ENCODE data around the gene GRPR. TPM values are rescaled to one million over a fixed set of nuclear protein-coding genes. Genes with fewer than 3 reads are reported as not detected.

GRPR gene
- polyA plus RNA-seq, 3 donors from 2014 or later = not detected

DNA sequence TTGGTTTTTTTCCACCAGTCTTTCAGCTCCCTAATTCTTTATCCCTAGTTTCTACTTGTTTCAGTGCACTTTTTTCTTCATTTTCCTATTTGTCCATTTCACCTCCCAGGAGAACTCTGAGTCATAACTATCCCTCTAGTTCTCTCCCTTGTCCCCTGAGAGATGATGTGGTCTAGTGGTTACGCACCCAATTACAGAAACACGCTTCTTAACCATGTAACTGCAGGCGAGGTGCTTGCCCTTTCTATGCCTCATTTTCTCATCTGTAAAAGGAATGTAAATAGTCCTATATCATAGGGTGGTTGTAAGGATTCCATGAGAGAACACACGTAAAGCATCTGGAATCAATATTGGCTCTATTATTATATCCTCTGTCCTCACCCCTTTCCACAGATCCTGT is 8.8 kb upstream of the GRPR start:
- peaks cover 2 to 5% (median 3%) of the 10 kb centered on the region in 3 donors for H3K27me3 Mint-ChIP-seq (ENCODE audit: low read depth in 3 of 3)
- no peaks in the 10 kb centered on the region for H3K36me3 Mint-ChIP-seq
- H3K4me3 Mint-ChIP-seq = no peak overlapping the region
- H3K4me1 Mint-ChIP-seq = peaks cover 0 to 10% of the 10 kb centered on the region in 2 donors
- H3K9me3 Mint-ChIP-seq = peaks cover 0 to 4% (median 0%) of the 10 kb centered on the region in 6 donors
- DNase-seq = no peak
- no peak overlapping the region for H3K27ac Mint-ChIP-seq

- no peak overlapping the region for H3K27ac Mint-ChIP-seq
- H3K4me3 Mint-ChIP-seq = no peak overlapping the region
- H3K4me1 Mint-ChIP-seq = peaks cover 1 to 8% of the 10 kb centered on the region in 2 donors
- H3K36me3 Mint-ChIP-seq = no peaks in the 10 kb centered on the region
- H3K9me3 Mint-ChIP-seq = peaks cover 0 to 4% (median 0%) of the 10 kb centered on the region in 6 donors
- DNase-seq = no peak
- peaks cover 0 to 23% (median 7%) of the 10 kb centered on the region in 3 donors for H3K27me3 Mint-ChIP-seq (ENCODE audit: low read depth in 3 of 3)
Observed at GRCh38 chrX:16119353-16120220, 3.8 kb upstream of the GRPR start.

- no peaks in the 10 kb centered on the region for H3K36me3 Mint-ChIP-seq
- no peak overlapping the region for H3K4me3 Mint-ChIP-seq
- peaks cover 0 to 4% (median 0%) of the 10 kb centered on the region in 6 donors for H3K9me3 Mint-ChIP-seq
- peaks cover 0 to 23% (median 5%) of the 10 kb centered on the region in 3 donors for H3K27me3 Mint-ChIP-seq (ENCODE audit: low read depth in 3 of 3)
- DNase-seq = no peak
- H3K27ac Mint-ChIP-seq = no peak overlapping the region
- H3K4me1 Mint-ChIP-seq = peaks cover 1 to 5% of the 10 kb centered on the region in 2 donors
Observed at GRCh38 chrX:16120431-16120830, 2.9 kb upstream of the GRPR start.

DNA sequence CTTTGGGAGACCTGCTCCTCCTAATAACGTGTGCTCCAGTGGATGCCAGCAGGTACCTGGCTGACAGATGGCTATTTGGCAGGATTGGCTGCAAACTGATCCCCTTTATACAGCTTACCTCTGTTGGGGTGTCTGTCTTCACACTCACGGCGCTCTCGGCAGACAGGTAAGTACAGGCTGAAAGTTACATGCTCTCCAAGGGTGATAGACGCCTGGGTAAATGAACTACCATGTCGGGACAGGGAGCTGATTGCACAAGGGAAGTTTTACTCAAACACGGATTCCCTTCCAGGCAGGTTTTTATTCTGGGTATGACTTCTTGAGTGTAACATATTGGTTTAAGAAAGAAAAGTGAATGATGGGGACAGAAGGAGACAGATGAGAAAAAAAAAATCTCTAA is 836 bp downstream of the GRPR start:
- H3K27ac Mint-ChIP-seq = no peak overlapping the region
- no peaks in the 10 kb centered on the region for H3K36me3 Mint-ChIP-seq
- no peak overlapping the region for H3K4me3 Mint-ChIP-seq
- H3K27me3 Mint-ChIP-seq (ENCODE audit: low read depth in 3 of 3) = peaks cover 2 to 25% (median 10%) of the 10 kb centered on the region in 3 donors
- DNase-seq = no peak
- peaks cover 0 to 2% (median 0%) of the 10 kb centered on the region in 6 donors for H3K9me3 Mint-ChIP-seq
- peaks cover 1 to 5% of the 10 kb centered on the region in 2 donors for H3K4me1 Mint-ChIP-seq

- no peak overlapping the region for H3K4me3 Mint-ChIP-seq
- no peaks in the 10 kb centered on the region for H3K36me3 Mint-ChIP-seq
- H3K4me1 Mint-ChIP-seq = peaks cover 1 to 5% of the 10 kb centered on the region in 2 donors
- no peak overlapping the region for H3K27ac Mint-ChIP-seq
- no peaks in the 10 kb centered on the region for H3K9me3 Mint-ChIP-seq
- peaks cover 4 to 25% (median 13%) of the 10 kb centered on the region in 3 donors for H3K27me3 Mint-ChIP-seq (ENCODE audit: low read depth in 3 of 3)
- no peak for DNase-seq
Observed at GRCh38 chrX:16125520-16126149, 2.3 kb downstream of the GRPR start.

GRCh38 chrX:16130707-16131106 is 7.3 kb downstream of the GRPR start:
- Mint-ChIP-seq H3K27me3 (ENCODE audit: low read depth in 3 of 3) (peaks cover 4 to 13% (median 6%) of the 10 kb centered on the region in 3 donors), H3K27ac (no peak overlapping the region), H3K9me3 (peaks cover 0 to 2% (median 0%) of the 10 kb centered on the region in 6 donors), H3K36me3 (no peaks in the 10 kb centered on the region), H3K4me1 (no peaks in the 10 kb centered on the region), H3K4me3 (no peak overlapping the region)
- no peak for DNase-seq

GRCh38 chrX:16134936-16135335 is 11.6 kb downstream of the GRPR start:
- Mint-ChIP-seq H3K27ac (no peak overlapping the region), H3K9me3 (peaks cover 0 to 2% (median 0%) of the 10 kb centered on the region in 6 donors), H3K4me1 (peaks cover 0 to 4% of the 10 kb centered on the region in 2 donors), H3K36me3 (no peaks in the 10 kb centered on the region), H3K4me3 (no peak overlapping the region), H3K27me3 (ENCODE audit: low read depth in 3 of 3) (peaks cover 2 to 3% (median 2%) of the 10 kb centered on the region in 3 donors)
- no peak for DNase-seq

GRCh38 chrX:16136080-16136479 is 12.7 kb downstream of the GRPR start:
- Mint-ChIP-seq H3K27ac (no peak overlapping the region), H3K9me3 (peaks cover 0 to 2% (median 0%) of the 10 kb centered on the region in 6 donors), H3K27me3 (ENCODE audit: low read depth in 3 of 3) (peaks cover 0 to 2% (median 0%) of the 10 kb centered on the region in 3 donors), H3K4me1 (peaks cover 3 to 16% of the 10 kb centered on the region in 2 donors), H3K36me3 (no peaks in the 10 kb centered on the region), H3K4me3 (no peak overlapping the region)
- no peak for DNase-seq

DNA sequence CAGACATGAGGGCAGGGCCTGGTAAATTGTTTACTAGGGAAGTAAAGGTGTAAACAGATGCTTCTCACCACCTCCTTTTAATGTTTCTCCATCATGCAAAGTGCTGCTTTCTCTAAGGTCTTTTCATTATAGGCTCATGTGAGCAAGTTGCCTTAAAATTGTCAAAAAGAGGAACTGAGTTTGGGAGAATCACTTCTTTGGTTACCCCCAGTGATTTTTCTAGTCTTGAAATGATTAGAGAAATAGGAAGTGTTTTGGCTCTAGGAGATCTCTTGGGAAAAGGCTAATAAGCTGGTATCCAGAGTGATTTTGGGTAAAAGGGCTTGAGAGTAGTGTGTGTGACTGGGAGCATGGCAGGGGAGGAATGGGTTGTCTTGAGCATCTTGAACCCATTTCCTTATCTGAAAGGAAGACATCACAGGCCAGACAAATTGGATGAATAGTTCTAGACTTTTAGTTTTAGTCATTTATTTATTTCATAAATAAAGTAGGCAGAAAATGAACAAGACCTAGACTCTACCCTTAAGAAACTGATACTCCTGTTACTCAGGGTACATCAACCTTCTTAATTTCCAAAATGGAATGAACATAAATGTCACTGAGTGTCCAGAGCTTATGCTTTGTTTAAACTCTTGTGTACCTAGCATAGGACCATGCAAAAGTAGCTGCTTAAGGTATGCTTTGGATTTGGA is 14.2 kb downstream of the GRPR start:
- H3K9me3 Mint-ChIP-seq = peaks cover 0 to 2% (median 0%) of the 10 kb centered on the region in 6 donors
- H3K4me3 Mint-ChIP-seq = no peak overlapping the region
- H3K4me1 Mint-ChIP-seq = peaks cover 3 to 16% of the 10 kb centered on the region in 2 donors
- H3K36me3 Mint-ChIP-seq = no peaks in the 10 kb centered on the region
- H3K27ac Mint-ChIP-seq = no peak overlapping the region
- DNase-seq = no peak
- peaks cover 0 to 2% (median 0%) of the 10 kb centered on the region in 3 donors for H3K27me3 Mint-ChIP-seq (ENCODE audit: low read depth in 3 of 3)

DNA sequence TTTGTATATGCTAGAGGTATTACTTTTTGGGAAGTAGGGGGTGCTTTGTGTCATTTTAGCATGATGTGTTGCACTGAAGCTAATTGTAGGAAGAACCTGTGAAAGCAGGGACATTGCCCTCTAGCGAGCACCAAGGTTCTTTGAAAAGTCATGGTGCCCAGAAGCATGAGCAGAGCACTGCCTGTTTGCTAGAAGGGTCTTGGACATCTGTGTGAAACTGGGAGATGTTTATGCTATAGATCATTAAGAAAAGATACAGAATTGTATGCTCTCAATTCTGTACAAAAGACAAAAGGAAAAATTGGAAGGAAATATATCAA is 14.7 kb downstream of the GRPR start:
- no peaks in the 10 kb centered on the region for H3K36me3 Mint-ChIP-seq
- peaks cover 3 to 16% of the 10 kb centered on the region in 2 donors for H3K4me1 Mint-ChIP-seq
- H3K4me3 Mint-ChIP-seq = no peak overlapping the region
- no peak overlapping the region for H3K27ac Mint-ChIP-seq
- peaks cover 0 to 5% (median under 1%) of the 10 kb centered on the region in 3 donors for H3K27me3 Mint-ChIP-seq (ENCODE audit: low read depth in 3 of 3)
- no peak for DNase-seq
- H3K9me3 Mint-ChIP-seq = peaks cover 0 to 2% (median 0%) of the 10 kb centered on the region in 6 donors

DNA sequence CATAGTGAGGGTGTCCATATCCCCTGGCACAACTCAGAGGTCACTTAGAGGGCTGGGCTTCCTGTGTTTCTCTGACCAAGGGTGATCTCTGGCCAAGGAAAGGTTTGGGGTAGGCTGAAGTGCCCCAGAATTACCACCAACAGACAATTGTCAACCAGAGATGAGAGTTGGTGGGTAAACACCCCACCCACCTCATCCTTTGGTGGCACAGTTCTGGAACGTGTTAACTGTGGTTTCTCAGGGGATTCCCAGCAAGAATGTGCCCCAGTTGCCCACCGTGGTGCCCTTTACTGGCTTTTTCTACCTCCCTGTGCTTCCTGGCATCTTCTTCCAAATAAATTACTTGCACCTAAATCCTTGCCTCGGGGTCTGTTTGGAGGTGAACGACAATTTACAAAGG is 17.1 kb downstream of the GRPR start:
- Mint-ChIP-seq H3K36me3 (no peaks in the 10 kb centered on the region), H3K4me1 (peaks cover 3 to 16% of the 10 kb centered on the region in 2 donors), H3K27me3 (ENCODE audit: low read depth in 3 of 3) (peaks cover 0 to 11% (median 2%) of the 10 kb centered on the region in 3 donors), H3K4me3 (no peak overlapping the region), H3K9me3 (peaks cover 0 to 3% (median 0%) of the 10 kb centered on the region in 6 donors), H3K27ac (no peak overlapping the region)
- peak; percentile 23 to 35 (median 32) for DNase-seq

DNA sequence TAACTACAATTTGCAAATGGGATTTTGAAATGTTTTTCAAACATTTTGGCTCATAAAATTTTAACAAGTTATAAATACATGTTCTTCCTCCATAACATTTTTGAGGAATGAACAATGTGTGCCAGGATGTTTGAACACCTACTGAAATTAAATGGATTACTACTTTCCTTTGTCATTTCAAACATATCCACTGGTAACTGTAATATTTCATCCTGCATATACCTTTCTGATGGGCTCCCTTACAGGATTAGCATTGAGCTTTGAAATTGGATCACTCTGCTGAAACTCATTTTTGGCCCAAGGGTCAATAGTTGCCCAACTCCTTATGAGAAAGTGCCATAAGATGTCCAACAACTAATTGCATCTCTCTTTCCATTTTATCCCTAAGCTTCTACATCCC is 17.6 kb downstream of the GRPR start:
- no peak overlapping the region for H3K4me3 Mint-ChIP-seq

DNA sequence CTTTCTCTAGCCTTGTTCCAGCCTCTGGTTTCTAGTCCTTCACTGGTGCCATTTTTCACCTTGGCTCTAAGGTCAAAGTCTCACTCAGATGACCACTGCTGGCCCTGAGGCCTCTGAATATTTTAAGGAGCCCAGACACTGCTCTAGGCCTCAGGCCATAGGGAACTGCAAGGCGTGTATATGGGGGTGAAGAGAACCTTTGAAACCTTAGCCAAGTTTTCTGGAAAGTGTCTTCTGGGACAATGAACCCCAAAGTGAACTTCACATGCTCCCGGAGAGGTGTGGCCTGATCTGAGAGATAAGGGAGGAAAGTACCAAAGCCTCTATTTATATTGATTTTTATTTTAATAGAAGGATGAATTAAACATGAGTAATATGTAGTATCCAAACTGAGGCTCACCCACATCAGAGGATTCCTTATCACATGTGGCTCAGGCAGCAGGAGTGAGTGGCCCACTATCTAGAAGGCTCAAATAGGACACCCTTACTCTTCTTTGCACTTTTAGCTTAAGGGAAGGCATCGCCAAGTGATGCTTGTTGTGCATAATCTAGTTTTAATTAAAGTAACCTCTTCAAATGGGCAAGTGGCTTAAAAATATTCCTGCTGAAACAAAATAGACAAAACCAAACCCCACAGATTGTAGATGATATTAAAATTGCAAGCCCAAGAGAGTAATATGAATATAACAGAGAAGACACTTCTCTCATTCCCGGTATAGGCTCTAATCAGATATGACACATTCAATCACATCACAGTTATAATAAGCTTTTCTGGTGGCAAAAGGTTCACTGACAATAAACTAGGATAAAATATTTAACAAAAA is 18.3 kb downstream of the GRPR start:
- Mint-ChIP-seq H3K4me1 (peaks cover 3 to 16% of the 10 kb centered on the region in 2 donors), H3K36me3 (no peaks in the 10 kb centered on the region), H3K27ac (no peak overlapping the region), H3K27me3 (ENCODE audit: low read depth in 3 of 3) (peaks cover 0 to 14% (median 3%) of the 10 kb centered on the region in 3 donors), H3K4me3 (no peak overlapping the region), H3K9me3 (peaks cover 0 to 4% (median 0%) of the 10 kb centered on the region in 6 donors)
- DNase-seq = no peak

More for the DNA sequence above, 17.6 kb downstream of the GRPR start:
- no peak for DNase-seq
- H3K27me3 Mint-ChIP-seq (ENCODE audit: low read depth in 3 of 3) = peaks cover 0 to 14% (median 2%) of the 10 kb centered on the region in 3 donors
- peaks cover 0 to 3% (median 0%) of the 10 kb centered on the region in 6 donors for H3K9me3 Mint-ChIP-seq
- H3K36me3 Mint-ChIP-seq = no peaks in the 10 kb centered on the region
- no peak overlapping the region for H3K27ac Mint-ChIP-seq
- peaks cover 3 to 16% of the 10 kb centered on the region in 2 donors for H3K4me1 Mint-ChIP-seq

Measured in immature natural killer cell (primary cell).